OCI-LY7 (cell line): ENCODE results near the gene RARB. TPM values are rescaled to one million over a fixed set of nuclear protein-coding genes. Genes with fewer than 3 reads are reported as not detected.

Experiments
- BruUV-seq: library from RNA; stranded (reverse); fragments of 400-500 nt; replicated peaks from 2 replicates; lab custom pipeline; 2021; lab: Mats Ljungman, UMichigan
- CTCF ChIA-PET: fragments of 300-600 bp; sonication (Branson Sonifier 250); formaldehyde crosslinking; loops from one replicate; lab custom pipeline; 2022; ENCODE audit warnings: antibody characterized with exemption; ENCODE audit not compliant: unreplicated experiment; lab: Charles Lee
- POLR2A ChIA-PET: fragments of 300-600 bp; sonication (Branson Sonifier 250); formaldehyde crosslinking; loops from one replicate; lab custom pipeline; 2022; ENCODE audit warnings: antibody characterized with exemption; lab: Charles Lee
- DNase-seq: peaks from one replicate; pipeline ENCODE4 v3.0.0-alpha.2; 2015; ENCODE audit warnings: low spot score
- H2AFZ ChIP-seq: fragments of 200-600 bp; sonication (generic), shearing (Covaris generic); 2 replicates; pipeline ENCODE4 v1.6.1; 2014; ENCODE audit warnings: mild to moderate bottlenecking, antibody characterized with exemption, low read length, moderate library complexity
- H3K27ac ChIP-seq: fragments of 200-600 bp; sonication (generic); 2 replicates; pipeline ENCODE4 v1.5.1; 2014; ENCODE audit warnings: mixed run types, low read depth, mild to moderate bottlenecking, moderate library complexity, low read length, inconsistent platforms; ENCODE audit not compliant: poor library complexity, severe bottlenecking
- H3K36me3 ChIP-seq: fragments of 200-600 bp; sonication (generic); 2 replicates; pipeline ENCODE4 v1.6.1; 2014; ENCODE audit warnings: mild to moderate bottlenecking, antibody characterized with exemption, low read length, moderate library complexity, mixed read lengths; ENCODE audit not compliant: insufficient read depth
- H3K4me1 ChIP-seq: fragments of 200-600 bp; sonication (generic); 2 replicates; pipeline ENCODE4 v1.5.1; 2014; ENCODE audit warnings: mild to moderate bottlenecking, low read length; ENCODE audit not compliant: insufficient read depth, poor library complexity, severe bottlenecking
- H3K4me2 ChIP-seq: fragments of 200-600 bp; sonication (generic); 2 replicates; pipeline ENCODE4 v1.6.1; 2014; ENCODE audit warnings: mild to moderate bottlenecking, low read length
- H3K4me3 ChIP-seq: fragments of 200-600 bp; sonication (generic); 2 replicates; pipeline ENCODE4 v1.5.1; 2014; ENCODE audit warnings: mild to moderate bottlenecking, low read depth, low read length; ENCODE audit not compliant: poor library complexity, severe bottlenecking
- H3K79me2 ChIP-seq: fragments of 200-600 bp; sonication (generic); 2 replicates; pipeline ENCODE4 v1.6.1; 2016; ENCODE audit warnings: low read depth, mild to moderate bottlenecking, low read length, moderate library complexity, mixed read lengths; ENCODE audit not compliant: insufficient read depth
- H3K9me2 ChIP-seq: fragments of 200-600 bp; sonication (generic); 2 replicates; pipeline ENCODE4 v1.6.1; 2016; ENCODE audit warnings: mild to moderate bottlenecking, low read length, mixed read lengths; ENCODE audit not compliant: insufficient read depth
- H3K9me3 ChIP-seq: fragments of 200-600 bp; sonication (generic); 2 replicates; pipeline ENCODE4 v1.6.1; 2014; ENCODE audit warnings: mild to moderate bottlenecking, mixed run types, low read length, mixed read lengths
- H4K20me1 ChIP-seq: fragments of 200-600 bp; sonication (generic); 2 replicates; pipeline ENCODE4 v1.6.1; 2014; ENCODE audit warnings: mild to moderate bottlenecking, antibody characterized with exemption, low read length, moderate library complexity, mixed read lengths; ENCODE audit not compliant: insufficient read depth
- CTCF ChIP-seq: fragments of 200-600 bp; sonication (generic); conservative IDR thresholded peaks from 2 replicates; pipeline ENCODE4 v1.5.1; 2014; ENCODE audit warnings: mild to moderate bottlenecking, antibody characterized with exemption, low read length, moderate library complexity, mixed read lengths
- EZH2phosphoT487 ChIP-seq: fragments of 200-600 bp; sonication (generic); IDR thresholded peaks from 2 replicates; pipeline ENCODE4 v1.6.1; 2018; ENCODE audit warnings: low read depth, borderline replicate concordance, mild to moderate bottlenecking, mixed run types, antibody characterized with exemption, low read length, moderate library complexity, mixed read lengths
- intact Hi-C: fragments of 100-400 bp; cut with micrococcal nuclease; formaldehyde crosslinking; loops from one replicate; pipeline ENCODE4 v1.10.0; 2022; ENCODE audit not compliant: unreplicated experiment
- total RNA-seq, 2 experiments: library from RNA; depleted of rRNA in 1 of 2; stranded (reverse); fragments of >200 nt in 1 of 2; shearing (Covaris generic) in 1 of 2; gene quantifications; 2 replicates each; pipeline ENCODE4 v1.2.3, GENCODE V29; 2014 to 2022

RARB gene
- total RNA-seq, 2 experiments from 2014 or later, result not detected

GRCh38 chr3:25458420-25458814 lies 30.4 kb downstream of the RARB start:
- BruUV-seq, result no TSS peak
- POLR2A ChIA-PET, result interaction anchor here (0.6 kb wide), 1 partner anchor 90 kb away, joined by 4 read pairs; no protein-coding TSS in a partner anchor

GRCh38 chr3:25460751-25461150 lies 32.7 kb downstream of the RARB start:
- no peak for DNase-seq
- H4K20me1 ChIP-seq, result no peaks in the 10 kb centered on the region
- ChIA-PET POLR2A (interaction anchor here (1.2 kb wide), 1 partner anchor 24 kb away, joined by 3 read pairs; no protein-coding TSS in a partner anchor), CTCF (no interaction called here)
- H3K4me1 ChIP-seq, result no peaks in the 10 kb centered on the region
- no peaks in the 10 kb centered on the region for H3K79me2 ChIP-seq
- no peaks in the 10 kb centered on the region for H3K9me2 ChIP-seq
- no peak overlapping the region for H2AFZ ChIP-seq
- no peak overlapping the region for H3K4me3 ChIP-seq
- H3K36me3 ChIP-seq, result no peaks in the 10 kb centered on the region
- no peak overlapping the region for H3K27ac ChIP-seq
- no peaks in the 10 kb centered on the region for H3K9me3 ChIP-seq
- BruUV-seq, result no TSS peak
- intact Hi-C loops, result no loop called here
- H3K4me2 ChIP-seq, result no peak overlapping the region
- no peak for TF ChIP-seq CTCF
- TF ChIP-seq EZH2phosphoT487, result no peak

More at GRCh38 chr3:25458420-25458814, 30.4 kb downstream of the RARB start:
- Histone ChIP-seq H3K9me3 (no peaks in the 10 kb centered on the region), H3K36me3 (no peaks in the 10 kb centered on the region), H3K27ac (no peak overlapping the region), H3K9me2 (no peaks in the 10 kb centered on the region), H2AFZ (no peak overlapping the region), H3K4me1 (no peaks in the 10 kb centered on the region), H3K79me2 (no peaks in the 10 kb centered on the region), H3K4me2 (no peak overlapping the region), H4K20me1 (no peaks in the 10 kb centered on the region), H3K4me3 (no peak overlapping the region)
- DNase-seq, result no peak
- no peak for TF ChIP-seq CTCF
- no peak for TF ChIP-seq EZH2phosphoT487
- CTCF ChIA-PET, result no interaction called here
- intact Hi-C loops, result no loop called here

- Histone ChIP-seq H4K20me1 (no peaks in the 10 kb centered on the region), H3K4me2 (no peak overlapping the region), H3K4me1 (no peaks in the 10 kb centered on the region), H3K4me3 (no peak overlapping the region), H3K79me2 (no peaks in the 10 kb centered on the region), H3K27ac (no peak overlapping the region), H3K9me2 (no peaks in the 10 kb centered on the region), H3K36me3 (no peaks in the 10 kb centered on the region), H2AFZ (no peak overlapping the region), H3K9me3 (no peaks in the 10 kb centered on the region)
- DNase-seq, result no peak
- no peak for TF ChIP-seq CTCF
- no peak for TF ChIP-seq EZH2phosphoT487
- CTCF ChIA-PET, result no interaction called here
- intact Hi-C loops, result no loop called here
- BruUV-seq, result no TSS peak
- POLR2A ChIA-PET, result interaction anchor here (0.6 kb wide), 1 partner anchor 64 kb away, joined by 3 read pairs; no protein-coding TSS in a partner anchor
Measured at GRCh38 chr3:25461946-25462345, 33.9 kb downstream of the RARB start.
